GM18951 (cell line): Measurements from ENCODE around the gene TMOD1.
"Not testable (repeated sequence)": the region's sequence is repeated elsewhere in the genome, so short reads cannot be mapped to it uniquely, and the experiment has no call there.

ENCODE experiments used
- POLR2A ChIP-seq: IDR thresholded peaks from 4 replicates; pipeline ENCODE4 v1.6.1; 2011; ENCODE audit warnings: mild to moderate bottlenecking; ENCODE audit not compliant: insufficient read length, insufficient read depth; ENCODE audit errors: extremely low read depth
- in situ Hi-C: fragments of 300-500 bp; cut with MboI; formaldehyde crosslinking; loops from one replicate; pipeline ENCODE4 v1.12.0; 2022; ENCODE audit warnings: low sequenced_read_pairs, mixed read lengths, inconsistent platforms; ENCODE audit not compliant: unreplicated experiment

TMOD1 gene

GRCh38 chr9:97563458-97564135, 62.1 kb downstream of the TMOD1 start:
- in situ Hi-C loops = no loop called here

DNA sequence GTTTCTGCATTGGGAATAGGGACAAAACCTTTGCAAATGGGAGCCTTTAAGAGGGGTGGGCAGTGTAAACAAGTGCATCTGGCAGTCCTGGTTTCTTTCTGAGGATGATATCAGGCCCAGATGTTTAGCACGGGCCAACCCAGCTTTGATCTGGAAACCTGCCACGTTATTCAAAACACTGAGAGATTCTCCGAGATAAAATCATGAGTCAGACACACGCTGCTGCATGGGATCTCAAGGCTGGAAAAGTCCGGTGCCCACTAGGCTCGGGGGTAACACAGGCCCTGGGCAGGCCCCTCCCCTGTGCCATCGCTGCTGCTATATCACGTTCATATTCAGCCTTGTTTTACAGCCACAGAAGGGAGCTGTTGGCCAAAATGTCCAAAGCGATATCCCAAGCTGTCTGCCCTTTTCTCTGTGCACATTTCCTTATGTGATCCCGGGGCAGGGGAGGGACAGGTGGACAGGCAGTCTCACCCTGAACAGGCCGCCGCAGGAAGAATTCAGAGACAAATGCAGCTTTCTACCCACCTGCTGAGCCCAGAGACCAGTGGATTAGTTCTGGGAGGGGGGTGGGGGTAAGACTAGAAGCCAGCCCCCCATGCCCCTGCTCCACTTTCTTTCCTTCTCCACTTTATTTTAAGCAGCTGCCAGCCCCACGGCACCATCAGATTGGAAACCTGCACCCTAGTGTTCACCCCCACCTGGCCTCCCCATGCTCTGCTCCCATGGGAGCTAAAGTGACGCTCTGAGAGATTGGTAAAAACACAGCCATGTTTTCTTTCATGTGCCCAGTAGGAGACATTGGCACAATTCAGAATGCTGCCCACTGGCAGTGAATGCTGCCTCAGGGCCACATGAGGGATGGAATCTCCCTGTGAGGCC, 63.1 kb downstream of the TMOD1 start:
- in situ Hi-C loops = no loop called here
- TF ChIP-seq POLR2A = no peak

More at GRCh38 chr9:97563458-97564135, 62.1 kb downstream of the TMOD1 start:
- no peak for TF ChIP-seq POLR2A

DNA sequence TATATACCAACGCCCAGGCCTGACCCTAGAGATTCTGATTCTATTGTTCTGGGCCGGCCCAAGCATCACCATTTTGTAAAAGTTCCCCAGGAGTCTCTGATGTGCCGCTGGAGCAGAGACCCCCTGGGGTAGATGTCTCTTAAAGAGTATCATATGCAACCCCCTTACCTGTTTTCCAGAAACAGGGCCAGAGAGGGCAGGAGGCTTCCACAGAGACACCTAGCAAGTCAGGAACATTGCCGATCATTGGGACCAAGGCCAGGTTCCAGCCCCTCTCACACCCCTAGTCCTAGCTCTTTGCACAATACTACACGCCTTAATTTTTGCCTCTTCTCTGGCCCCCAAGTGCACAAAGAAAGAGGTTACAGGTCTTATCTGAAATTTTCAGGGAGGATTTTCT, 63.8 kb downstream of the TMOD1 start:
- TF ChIP-seq POLR2A = no peak
- in situ Hi-C loops = no loop called here

- TF ChIP-seq POLR2A = no peak
- in situ Hi-C loops = no loop called here
These were observed 65.9 kb downstream of the TMOD1 start for GRCh38 chr9:97567182-97567893.

DNA sequence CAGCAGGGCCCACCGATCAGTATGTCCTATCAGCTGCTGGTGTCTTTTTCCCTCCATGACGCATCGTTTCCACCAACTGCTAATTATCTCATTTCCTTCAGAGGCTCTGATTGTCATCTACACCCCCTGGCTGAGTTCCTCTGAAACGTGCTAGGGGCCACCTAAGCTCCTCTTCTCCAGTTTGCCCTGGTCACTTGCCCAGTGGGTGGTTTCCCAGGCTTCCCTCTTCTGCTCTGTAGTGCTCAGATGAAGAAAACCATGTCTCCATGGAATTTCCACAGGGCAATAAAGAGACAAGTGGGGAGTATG, 66.4 kb downstream of the TMOD1 start:
- TF ChIP-seq POLR2A = no peak
- in situ Hi-C loops = no loop called here

DNA sequence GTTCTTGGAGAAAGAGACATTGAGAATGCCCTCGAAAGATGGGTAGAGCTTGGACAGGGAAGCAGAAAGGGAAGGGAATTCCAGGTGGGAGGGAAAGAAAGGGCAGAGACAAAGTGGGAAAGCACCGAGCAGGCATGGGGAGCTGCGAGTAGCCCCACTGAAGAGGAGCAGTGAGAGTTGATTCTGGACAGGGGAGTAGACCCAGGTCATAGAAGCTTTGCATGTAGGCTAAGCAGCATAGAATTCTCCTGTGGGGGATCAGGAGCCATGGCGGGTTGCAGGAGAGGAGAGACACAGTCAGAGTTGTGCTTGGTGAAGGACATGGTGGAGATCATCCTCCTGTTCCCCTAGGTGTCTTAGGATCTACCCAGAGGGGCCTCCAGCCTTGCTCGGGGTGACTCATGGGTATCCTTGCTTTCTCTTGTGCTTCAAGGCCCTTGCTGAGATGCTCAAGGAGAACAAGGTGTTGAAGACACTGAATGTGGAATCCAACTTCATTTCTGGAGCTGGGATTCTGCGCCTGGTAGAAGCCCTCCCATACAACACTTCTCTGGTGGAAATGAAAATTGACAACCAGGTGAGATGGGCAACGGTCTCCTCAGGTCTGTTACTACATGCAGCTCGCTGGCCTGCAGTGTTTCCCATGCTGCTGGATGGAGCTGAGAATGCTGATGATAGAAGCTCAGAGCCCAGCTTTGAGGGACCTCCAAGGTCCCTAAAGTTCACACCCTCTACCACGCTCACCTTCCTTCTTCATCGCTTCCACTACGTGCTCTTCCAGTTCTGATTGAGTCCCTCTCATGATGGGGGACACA, 67.2 kb downstream of the TMOD1 start:
- TF ChIP-seq POLR2A = no peak

DNA sequence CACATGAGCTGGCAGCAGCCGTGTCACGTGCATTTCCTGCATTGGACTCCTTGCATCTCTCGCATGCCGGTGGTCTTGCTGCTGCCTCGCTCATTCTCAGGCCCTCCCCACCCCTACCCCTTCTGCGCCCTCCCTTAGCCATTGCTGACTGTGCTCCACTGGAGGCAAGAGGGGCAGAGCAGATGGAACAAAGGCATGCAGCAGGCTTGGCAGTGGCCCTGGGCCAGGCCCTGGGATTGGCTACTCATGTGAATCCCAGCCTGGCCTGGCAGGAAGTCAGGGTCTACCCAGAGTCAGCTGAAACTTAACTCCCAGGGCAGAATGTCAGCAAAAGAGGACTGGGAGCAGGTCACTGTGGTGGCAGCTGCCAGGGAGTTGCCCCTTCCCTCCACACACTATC, 69.4 kb downstream of the TMOD1 start:
- TF ChIP-seq POLR2A = no peak
- in situ Hi-C loops = no loop called here

More for the DNA sequence above, 67.2 kb downstream of the TMOD1 start:
- in situ Hi-C loops = no loop called here

DNA sequence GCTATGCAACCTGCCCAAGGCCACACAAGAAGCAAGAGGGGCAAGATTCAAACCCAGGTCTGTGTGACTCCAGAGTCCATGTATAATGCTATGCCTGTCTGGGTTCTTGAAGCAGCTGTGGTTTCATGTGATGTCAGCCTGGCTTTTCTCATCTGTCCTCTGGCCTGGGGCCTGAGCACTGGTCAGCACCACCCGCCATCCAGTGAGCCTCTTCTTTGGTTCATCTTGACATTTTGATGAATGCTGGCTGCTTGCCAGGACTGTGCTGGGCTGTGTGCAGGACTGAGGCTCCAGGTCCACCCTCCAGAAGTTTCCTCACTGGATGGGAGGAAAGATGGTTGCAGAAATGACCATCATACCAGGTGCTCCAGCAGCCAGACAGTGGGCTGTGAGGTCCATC, 70.2 kb downstream of the TMOD1 start:
- TF ChIP-seq POLR2A = no peak
- in situ Hi-C loops = no loop called here

DNA sequence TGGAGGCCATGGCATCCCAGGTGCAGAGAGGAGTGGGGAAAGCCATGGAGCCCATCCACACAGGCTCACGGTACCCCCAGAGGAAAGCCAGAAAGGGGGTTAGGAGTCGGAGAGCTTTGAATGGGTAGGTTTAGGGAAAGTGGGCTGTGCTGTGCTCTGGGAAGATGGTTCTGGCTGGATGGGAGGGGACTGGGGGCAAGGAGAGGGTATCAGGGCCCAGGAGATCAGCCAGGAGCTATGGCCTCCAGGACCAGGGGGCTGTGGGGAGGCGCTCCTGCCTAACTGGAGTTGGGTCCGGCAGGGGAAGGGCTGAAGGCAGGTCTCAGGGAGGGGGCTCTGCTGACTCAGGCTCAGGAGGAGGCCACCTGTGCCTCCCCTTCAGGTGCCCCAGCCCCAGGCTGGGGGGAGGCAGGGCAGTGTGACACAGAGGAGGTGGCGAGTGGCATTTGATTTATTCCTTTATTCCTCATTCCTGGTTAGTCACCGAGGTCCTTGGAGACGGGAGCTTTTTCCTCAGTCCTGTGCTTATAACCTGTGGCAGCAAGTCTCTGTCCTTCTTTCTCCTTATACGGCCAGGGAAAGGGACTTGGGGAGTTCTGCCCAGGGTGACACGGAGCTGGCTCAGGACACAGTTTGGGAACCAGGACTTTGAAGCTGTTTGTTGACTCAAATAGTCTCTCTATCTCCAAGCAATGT, 70.9 kb downstream of the TMOD1 start:
- in situ Hi-C loops = no loop called here
- no peak for TF ChIP-seq POLR2A

DNA sequence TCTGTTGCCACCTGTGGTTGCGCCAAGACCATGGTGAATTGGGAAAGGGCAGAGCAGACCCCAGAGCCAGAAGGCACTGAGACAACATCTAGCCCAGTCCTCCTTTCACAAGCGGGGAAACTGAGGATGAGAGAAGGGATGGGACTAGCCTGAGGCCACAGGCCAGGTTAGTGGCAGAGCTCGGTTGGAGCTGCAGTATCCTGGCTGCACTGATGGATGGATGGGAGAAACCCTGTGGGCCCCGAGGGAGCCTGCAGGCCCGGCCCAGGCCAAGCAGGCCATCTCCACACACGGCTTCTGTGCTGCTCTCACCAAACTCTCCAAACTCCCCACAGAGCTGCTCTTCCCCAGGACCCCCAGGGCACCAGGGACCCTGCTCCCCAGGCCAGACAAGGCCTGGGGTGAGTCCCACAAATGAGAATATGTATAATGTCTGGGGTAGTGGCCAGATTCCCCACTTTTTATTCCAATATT, 71.5 kb downstream of the TMOD1 start:
- in situ Hi-C loops = no loop called here
- TF ChIP-seq POLR2A = no peak

DNA sequence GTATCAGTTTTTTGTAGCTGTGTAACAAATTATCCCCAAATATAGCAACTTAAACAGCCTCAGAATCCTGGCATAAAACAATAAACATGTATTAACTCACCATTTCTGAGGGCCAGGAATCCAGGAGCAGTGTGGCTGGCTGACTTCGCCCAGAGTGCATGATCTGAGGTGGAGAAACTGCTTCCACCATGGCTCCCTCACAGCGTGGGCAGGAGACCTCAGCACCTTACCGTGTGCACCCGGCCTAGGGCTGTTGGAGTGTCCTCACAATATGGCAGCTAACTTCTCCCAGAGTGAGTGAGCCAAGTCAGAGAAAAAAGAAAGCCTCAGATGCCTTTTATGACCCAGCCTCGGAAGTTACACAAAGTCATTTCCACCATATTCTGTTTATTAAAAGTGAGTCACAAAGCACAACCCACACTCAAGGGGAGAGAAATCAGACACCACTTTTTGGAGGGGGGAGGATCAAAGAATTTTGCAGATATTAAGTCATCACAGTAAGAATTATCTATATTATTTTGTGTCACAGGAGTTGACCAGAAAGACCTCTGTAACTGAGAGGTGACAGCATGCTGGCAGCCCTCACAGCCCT, 72.1 kb downstream of the TMOD1 start:
- in situ Hi-C loops = no loop called here
- TF ChIP-seq POLR2A = no peak

DNA sequence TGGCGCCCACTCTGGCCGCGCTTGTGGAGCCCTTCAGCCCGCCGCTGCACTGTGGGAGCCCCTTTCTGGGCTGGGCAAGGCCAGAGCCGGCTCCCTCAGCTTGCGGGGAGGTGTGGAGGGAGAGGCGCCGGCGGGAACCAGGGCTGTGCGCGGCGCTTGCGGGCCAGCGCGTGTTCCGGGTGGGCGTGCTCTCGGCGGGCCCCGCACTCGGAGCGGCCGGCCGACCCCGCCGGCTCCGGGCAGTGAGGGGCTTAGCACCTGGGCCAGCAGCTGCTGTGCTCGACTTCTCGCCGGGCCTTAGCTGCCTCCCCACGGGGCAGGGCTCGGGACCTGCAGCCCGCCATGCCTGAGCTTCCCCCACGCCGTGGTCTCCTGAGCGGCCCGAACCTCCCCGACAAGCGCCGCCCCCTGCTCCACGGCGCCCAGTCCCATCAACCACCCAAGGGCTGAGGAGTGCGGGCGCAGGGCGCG, 72.7 kb downstream of the TMOD1 start:
- in situ Hi-C loops = not testable (repeated sequence)
